Stimulated activated CD4-positive, alpha-beta T cell treated with anti-CD3 and anti-CD28 coated beads, Interleukin-12 subunit alpha, Interleukin-12 subunit beta, amount 100 ng/mL, for 24 hours (primary cell): ENCODE data around the gene TRIM22.

Experiments used
- DNase-seq, 2 experiments: peaks; one replicate each; pipeline ENCODE4 v3.0.0-alpha.2; 2020; ENCODE audit warnings: low read depth in 2 of 2

The TRIM22 gene

DNA sequence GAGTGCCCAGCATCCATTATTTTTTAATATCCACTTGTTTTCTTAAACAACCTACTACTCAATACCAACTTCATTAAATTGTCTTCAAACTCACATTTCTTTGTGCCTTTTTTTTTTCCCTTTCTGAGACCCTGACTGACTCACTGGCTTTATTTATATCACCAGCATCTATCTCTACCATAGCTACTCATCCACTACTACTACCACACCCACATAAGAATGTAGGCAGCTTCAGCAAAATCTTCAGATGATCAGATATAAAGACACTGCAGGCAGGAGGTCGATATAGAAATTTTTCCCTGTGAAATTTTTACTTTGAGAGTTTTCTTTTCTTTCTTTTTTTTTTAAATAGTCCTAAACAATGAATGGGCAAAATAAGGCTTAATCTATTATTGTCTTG lies 48.8 kb downstream of the TRIM22 start:
- DNase-seq, result no peak

- DNase-seq, result no peak
Observed at GRCh38 chr11:5746614-5747013, 57.0 kb downstream of the TRIM22 start.

DNA sequence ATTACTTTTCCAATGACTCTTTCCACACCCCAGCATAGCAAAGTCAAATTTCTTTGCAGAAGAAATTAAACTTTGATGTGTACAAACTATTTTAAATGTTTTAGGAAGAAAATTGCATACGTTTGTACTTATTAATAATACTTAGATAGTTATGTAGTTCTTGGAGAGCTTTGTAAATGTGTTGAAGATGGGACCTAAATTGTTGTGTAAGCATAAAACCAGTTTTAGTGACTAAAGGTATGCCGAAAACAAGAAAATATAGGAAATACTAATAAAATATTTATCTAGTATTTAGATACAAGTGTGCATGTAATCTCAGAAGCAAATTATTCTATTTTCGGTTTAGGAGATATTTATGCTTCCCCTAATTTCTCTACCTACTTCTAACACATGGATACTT lies 60.2 kb downstream of the TRIM22 start:
- DNase-seq, result no peak

- DNase-seq, result no peak
Observed at GRCh38 chr11:5753943-5754342, 64.4 kb downstream of the TRIM22 start, which contains the start of gene OR52N4. Gene OR52N4, plus strand, starts transcription at chr11:5754243. Its CDS starts 498 bp downstream, at chr11:5754741.
